ENCODE results near the gene EIF4G3.
A peak's percentile ranks its signal among the peaks of the same experiment; 100 is the strongest.
"Not testable (repeated sequence)": the region's sequence is repeated elsewhere in the genome, so short reads cannot be mapped to it uniquely, and the experiment has no call there.

EIF4G3 gene

GRCh38 chr1:20867062-20867461 lies 309.6 kb downstream of the EIF4G3 start:
- no peak for DNase-seq

- no peak for DNase-seq
Observed at GRCh38 chr1:20865001-20865400, 311.7 kb downstream of the EIF4G3 start.

- no peak for DNase-seq
Observed at GRCh38 chr1:20854529-20854928, 322.2 kb downstream of the EIF4G3 start.

- not testable (repeated sequence) for DNase-seq
Observed at GRCh38 chr1:20851791-20852190, 324.9 kb downstream of the EIF4G3 start.

GRCh38 chr1:20850021-20850420 lies 326.7 kb downstream of the EIF4G3 start:
- DNase-seq: no peak

GRCh38 chr1:20849100-20849499 lies 327.6 kb downstream of the EIF4G3 start:
- DNase-seq: no peak

GRCh38 chr1:20848162-20848561 lies 328.5 kb downstream of the EIF4G3 start:
- DNase-seq: no peak

- DNase-seq: peak; percentile 8
Observed at GRCh38 chr1:20847611-20848080, 329.1 kb downstream of the EIF4G3 start.

- DNase-seq: no peak
Observed at GRCh38 chr1:20846461-20847374, 330.0 kb downstream of the EIF4G3 start.

GRCh38 chr1:20840731-20841130 lies 336.0 kb downstream of the EIF4G3 start:
- no peak for DNase-seq

GRCh38 chr1:20837554-20838192 lies 339.0 kb downstream of the EIF4G3 start:
- DNase-seq: no peak

- no peak for DNase-seq
Observed at GRCh38 chr1:20836230-20836629, 340.5 kb downstream of the EIF4G3 start.

- no peak for DNase-seq
Observed at GRCh38 chr1:20834780-20835179, 341.9 kb downstream of the EIF4G3 start.

GRCh38 chr1:20834192-20834591 lies 342.5 kb downstream of the EIF4G3 start:
- DNase-seq: no peak

GRCh38 chr1:20830378-20830777 lies 346.3 kb downstream of the EIF4G3 start:
- no peak for DNase-seq

GRCh38 chr1:20829946-20830345 lies 346.8 kb downstream of the EIF4G3 start:
- DNase-seq: no peak

- no peak for DNase-seq
Observed at GRCh38 chr1:20829531-20829930, 347.2 kb downstream of the EIF4G3 start.

- DNase-seq: no peak
Observed at GRCh38 chr1:20823845-20824244, 352.9 kb downstream of the EIF4G3 start.

- no peak for DNase-seq
Observed at GRCh38 chr1:20821466-20821865, 355.2 kb downstream of the EIF4G3 start.

- DNase-seq: no peak
Observed at GRCh38 chr1:20819818-20820217, 356.9 kb downstream of the EIF4G3 start.

GRCh38 chr1:20814534-20814871 lies 362.2 kb downstream of the EIF4G3 start:
- no peak for DNase-seq

- DNase-seq: no peak
Observed at GRCh38 chr1:20811916-20812315, 364.8 kb downstream of the EIF4G3 start.

GRCh38 chr1:20793236-20793635 lies 383.5 kb downstream of the EIF4G3 start:
- DNase-seq: no peak

- no peak for DNase-seq
Observed at GRCh38 chr1:20792196-20792595, 384.5 kb downstream of the EIF4G3 start.

All from T1000 (cell line).